ENCODE data around the gene PER2.

PER2 gene

GRCh38 chr2:238306672-238306998 is 18.2 kb upstream of the PER2 start:
- DNase-seq = no peak

- no peak for DNase-seq
Measured at GRCh38 chr2:238305965-238306671, 17.7 kb upstream of the PER2 start.

- no peak for DNase-seq
Measured at GRCh38 chr2:238305092-238305862, 16.9 kb upstream of the PER2 start.

- no peak for DNase-seq
Measured at GRCh38 chr2:238304116-238304515, 15.7 kb upstream of the PER2 start.

- no peak for DNase-seq
Measured at GRCh38 chr2:238302751-238303150, 14.3 kb upstream of the PER2 start.

- no peak for DNase-seq
Measured at GRCh38 chr2:238302087-238302486, 13.7 kb upstream of the PER2 start.

- no peak for DNase-seq
Measured at GRCh38 chr2:238299803-238300202, 11.4 kb upstream of the PER2 start.

GRCh38 chr2:238296638-238297457 is 8.4 kb upstream of the PER2 start:
- DNase-seq = no peak

- DNase-seq = no peak
Measured at GRCh38 chr2:238295144-238296112, 7.0 kb upstream of the PER2 start.

- no peak for DNase-seq
Measured at GRCh38 chr2:238294393-238295143, 6.2 kb upstream of the PER2 start.

GRCh38 chr2:238294046-238294392 is 5.6 kb upstream of the PER2 start:
- DNase-seq = no peak

GRCh38 chr2:238291550-238292281 is 3.3 kb upstream of the PER2 start:
- DNase-seq = no peak

- no peak for DNase-seq
Measured at GRCh38 chr2:238290715-238291549, 2.5 kb upstream of the PER2 start.

GRCh38 chr2:238290091-238290509 is 1.7 kb upstream of the PER2 start:
- no peak for DNase-seq

GRCh38 chr2:238289574-238289973 is 1.2 kb upstream of the PER2 start:
- no peak for DNase-seq

- DNase-seq = peak; percentile 97
Measured at GRCh38 chr2:238288650-238289573, 502 bp upstream of the PER2 start.

- DNase-seq = no peak
Measured at GRCh38 chr2:238286987-238287736, 1.2 kb downstream of the PER2 start.

GRCh38 chr2:238286551-238286950 is 1.9 kb downstream of the PER2 start:
- no peak for DNase-seq
